Spleen (tissue), 13 donors: Measurements from ENCODE around the gene BAX. TPM values are rescaled to one million over a fixed set of nuclear protein-coding genes. Genes with fewer than 3 reads are reported as not detected.

Source experiments
- DNase-seq: peaks from one replicate; pipeline ENCODE4 v3.0.0-alpha.2; 2020
- H3K27ac ChIP-seq, 8 donors: fragments of 200-600 bp; sonication (generic) in 7 of 8; 1 replicate in 4 of 8; 2 replicates in 4 of 8; pipeline versions ENCODE4 v1.5.0 to v1.8.0; 2016 to 2021; ENCODE audit warnings: inconsistent platforms in 4 of 8, mild to moderate bottlenecking in 4 of 8, moderate library complexity in 1 of 8
- H3K27me3 ChIP-seq, 7 donors: fragments of 200-600 bp; sonication (generic) in 6 of 7; replicated peaks in 1 of 7; 1 replicate in 4 of 7; 2 replicates in 3 of 7; pipeline versions ENCODE4 v1.5.0 to v1.8.0; 2016 to 2021; ENCODE audit warnings: inconsistent platforms in 3 of 7, mild to moderate bottlenecking in 1 of 7
- H3K36me3 ChIP-seq, 6 donors: fragments of 200-600 bp; sonication (generic) in 5 of 6; 1 replicate in 4 of 6; 2 replicates in 2 of 6; pipeline versions ENCODE4 v1.5.0 to v1.8.0; 2016 to 2021; ENCODE audit warnings: inconsistent platforms in 2 of 6
- H3K4me1 ChIP-seq, 6 donors: fragments of 200-600 bp; sonication (generic) in 5 of 6; 1 replicate in 3 of 6; 2 replicates in 3 of 6; pipeline versions ENCODE4 v1.5.0 to v1.8.0; 2016 to 2021; ENCODE audit warnings: inconsistent platforms in 3 of 6
- H3K4me3 ChIP-seq, 8 donors: fragments of 200-600 bp; sonication (generic) in 7 of 8; 1 replicate in 4 of 8; 2 replicates in 4 of 8; pipeline versions ENCODE4 v1.5.0 to v1.8.0; 2016 to 2021; ENCODE audit warnings: inconsistent platforms in 4 of 8, mild to moderate bottlenecking in 4 of 8, moderate library complexity in 2 of 8
- H3K9me3 ChIP-seq, 8 donors: fragments of 200-600 bp; sonication (generic) in 7 of 8; 1 replicate in 4 of 8; 2 replicates in 4 of 8; pipeline versions ENCODE4 v1.5.0 to v1.8.0; 2016 to 2021; ENCODE audit warnings: inconsistent platforms in 4 of 8
- POLR2A ChIP-seq, 3 donors: fragments of 450-650 bp; IDR thresholded peaks; one replicate each; pipeline ENCODE4 v1.5.1; 2017; ENCODE audit warnings: antibody characterized with exemption in 3 of 3, mild to moderate bottlenecking in 1 of 3
- POLR2AphosphoS5 ChIP-seq, 3 donors: sonication (generic); formaldehyde crosslinking; IDR thresholded peaks; one replicate each; pipeline ENCODE4 v1.5.1; 2017; ENCODE audit warnings: antibody characterized with exemption in 3 of 3
- WGBS, 5 donors: extraction: QIAGEN DNeasy Blood & Tissue Kit in 3 of 5; methylation state at CpG; one replicate each; pipeline versions ENCODE4 v1.1.5 to v1.1.7; 2013 to 2018; 5-methylcytosine and 5-hydroxymethylcytosine counted together
- intact Hi-C: fragments of 100-400 bp; cut with DNase I; formaldehyde crosslinking; loops from one replicate; pipeline ENCODE4 v1.15.0; 2023; ENCODE audit warnings: low total_unique reads
- long read RNA-seq, 2 donors: transcript quantifications; one replicate each; lab custom pipeline, GENCODE V29; 2026
- polyA plus RNA-seq, 3 donors: library from polyadenylated mRNA; stranded (reverse); fragments of 200-250 nt; gene quantifications; one replicate each; pipeline ENCODE4 v1.2.1, GENCODE V29; 2013
- total RNA-seq, 7 donors: library from RNA; depleted of rRNA in 3 of 7; stranded (reverse); fragments of >200 nt in 3 of 7; fragmentation: NEBNext Ultra II Directional in 4 of 7; extraction: Animal tissue kit (Norgen Biotek cat#: 25700) in 4 of 7; gene quantifications; one replicate each; pipeline versions ENCODE4 v1.1.0 to v1.2.1, GENCODE V29; 2016 to 2021
- TF ChIP-seq, protein P1 (sequence below), 11 experiments: fragments of 200-600 bp in 7 of 11; fragments of 450-650 bp in 4 of 11; sonication (generic) in 4 of 11; IDR thresholded peaks in 8 of 11; conservative IDR thresholded peaks in 3 of 11; 1 replicate in 7 of 11; 2 replicates in 4 of 11; pipeline versions ENCODE4 v1.4.0 to v1.8.0; 2016 to 2021; ENCODE audit warnings: antibody characterized with exemption in 11 of 11, inconsistent platforms in 4 of 11, mild to moderate bottlenecking in 1 of 11
- donor health status: healthy with polysubstance abuse.
- donor health status: DM: no; HTN: no; CAD: no; lungs with moderate emphysema.
- donor health status: DM: no; HTN: no; CAD: no.
- donor health status: Bipolar disorder and iron deficiency.
- donor health status: healthy.
- donor health status: DM: no; HTN: no; CAD: no.
- donor health status: DM: yes; HTN: yes; CAD: no.

Gene BAX
- total RNA-seq (100 to 1,000 TPM in 6 of 7 donors, 10 to 100 TPM in 1; 65.9 to 158 (median 113) TPM), polyA plus RNA-seq (100 to 1,000 TPM; 131 to 219 (median 177) TPM)
- long read RNA-seq, donor 1, transcript BAX-202 (6 exons, 793 nt), result major isoform, 27 of 41 reads
- long read RNA-seq, donor 1, partial matches to known transcripts, result 5 of 41 reads
- long read RNA-seq, donor 1, other reads (novel, unspliced or antisense), result 0 of 41 reads
- long read RNA-seq, donor 2, transcript BAX-202 (6 exons, 793 nt), result major isoform, 22 of 26 reads
- long read RNA-seq, donor 2, partial matches to known transcripts, result 0 of 26 reads
- long read RNA-seq, donor 2, other reads (novel, unspliced or antisense), result 0 of 26 reads

DNA sequence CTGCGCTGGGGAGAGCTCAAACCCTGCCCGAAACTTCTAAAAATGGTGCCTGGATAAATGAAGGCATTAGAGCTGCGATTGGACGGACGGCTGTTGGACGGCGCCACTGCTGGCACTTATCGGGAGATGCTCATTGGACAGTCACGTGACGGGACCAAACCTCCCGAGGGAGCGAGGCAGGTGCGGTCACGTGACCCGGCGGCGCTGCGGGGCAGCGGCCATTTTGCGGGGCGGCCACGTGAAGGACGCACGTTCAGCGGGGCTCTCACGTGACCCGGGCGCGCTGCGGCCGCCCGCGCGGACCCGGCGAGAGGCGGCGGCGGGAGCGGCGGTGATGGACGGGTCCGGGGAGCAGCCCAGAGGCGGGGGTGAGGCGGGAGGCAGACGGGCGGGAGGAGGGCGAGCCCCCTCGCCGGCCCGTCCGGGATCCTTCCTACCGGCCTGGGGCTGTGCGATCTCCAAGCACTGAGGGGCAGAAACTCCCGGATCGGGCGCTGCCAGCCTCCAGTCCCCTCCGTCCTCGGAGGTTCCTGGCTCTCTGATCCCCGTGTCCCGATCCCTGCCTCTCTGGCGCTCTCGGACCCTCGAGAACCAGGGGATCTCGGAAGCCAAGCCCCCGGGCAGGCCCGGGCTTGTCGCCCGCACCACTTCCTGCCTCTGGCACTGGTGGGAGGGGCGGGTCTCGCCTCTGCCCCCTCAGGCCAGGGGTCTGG lies at the start of gene BAX:
BAX (plus strand) TSS at position 281 of the 713 bp plus-strand sequence; CDS start at position 335, 54 bp downstream.
- H3K36me3 ChIP-seq, result peaks cover 0 to 31% (median 6%) of the 10 kb centered on the region in 6 donors
- TF ChIP-seq POLR2AphosphoS5 (IDR thresholded peaks at IDR 0.05) (peak; percentile 87 to 95 (median 94)), POLR2A (IDR thresholded peaks at IDR 0.05) (peak in 2 of 3 donors; percentile 38 to 58)
- TF ChIP-seq, protein P1, sequence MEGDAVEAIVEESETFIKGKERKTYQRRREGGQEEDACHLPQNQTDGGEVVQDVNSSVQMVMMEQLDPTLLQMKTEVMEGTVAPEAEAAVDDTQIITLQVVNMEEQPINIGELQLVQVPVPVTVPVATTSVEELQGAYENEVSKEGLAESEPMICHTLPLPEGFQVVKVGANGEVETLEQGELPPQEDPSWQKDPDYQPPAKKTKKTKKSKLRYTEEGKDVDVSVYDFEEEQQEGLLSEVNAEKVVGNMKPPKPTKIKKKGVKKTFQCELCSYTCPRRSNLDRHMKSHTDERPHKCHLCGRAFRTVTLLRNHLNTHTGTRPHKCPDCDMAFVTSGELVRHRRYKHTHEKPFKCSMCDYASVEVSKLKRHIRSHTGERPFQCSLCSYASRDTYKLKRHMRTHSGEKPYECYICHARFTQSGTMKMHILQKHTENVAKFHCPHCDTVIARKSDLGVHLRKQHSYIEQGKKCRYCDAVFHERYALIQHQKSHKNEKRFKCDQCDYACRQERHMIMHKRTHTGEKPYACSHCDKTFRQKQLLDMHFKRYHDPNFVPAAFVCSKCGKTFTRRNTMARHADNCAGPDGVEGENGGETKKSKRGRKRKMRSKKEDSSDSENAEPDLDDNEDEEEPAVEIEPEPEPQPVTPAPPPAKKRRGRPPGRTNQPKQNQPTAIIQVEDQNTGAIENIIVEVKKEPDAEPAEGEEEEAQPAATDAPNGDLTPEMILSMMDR (IDR thresholded peaks at IDR 0.05 in 8 of 11, conservative IDR thresholded peaks at IDR 0.05 in 3 of 11), result peak in 3 of 11 experiments; percentile 5 to 36 (median 19)
- H3K9me3 ChIP-seq, result no peaks in the 10 kb centered on the region
- H3K27me3 ChIP-seq, result no peaks in the 10 kb centered on the region
- H3K4me3 ChIP-seq, result peak within 1 kb of the TSS; percentile 76 to 97 (median 90)
- peak; percentile 98 for DNase-seq
- H3K27ac ChIP-seq, result peak within 1 kb of the TSS; percentile 53 to 96 (median 92)
- intact Hi-C loops, result loop anchor here (10.0 kb wide), 1 partner anchor 50 kb away; the partner anchor contains the start of gene NUCB1
- WGBS, 5 donors, result 0 to 1% (median 1%) methylated on average over 20 to 71 of the region's 71 CpGs
- peaks cover 12 to 51% (median 22%) of the 10 kb centered on the region in 6 donors for H3K4me1 ChIP-seq

DNA sequence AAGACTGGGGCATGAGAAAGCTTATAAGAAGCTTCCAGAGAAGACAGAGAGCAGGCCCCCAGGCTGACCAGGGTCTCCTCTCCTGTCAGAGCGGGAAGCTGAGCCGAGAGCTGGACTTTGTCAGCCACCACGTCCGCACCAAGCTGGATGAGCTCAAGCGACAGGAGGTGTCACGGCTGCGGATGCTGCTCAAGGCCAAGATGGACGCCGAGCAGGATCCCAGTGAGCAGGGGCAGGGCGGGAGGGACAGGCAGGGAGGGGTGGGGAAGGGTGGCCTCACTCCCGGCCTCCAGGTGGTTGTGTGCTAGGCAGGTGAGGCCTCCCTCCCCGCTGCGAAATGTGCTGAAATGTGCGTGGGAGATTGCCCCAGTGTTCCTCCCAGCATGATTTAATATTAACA lies 49.0 kb upstream of the BAX start:
- peaks cover 0 to 86% (median 55%) of the 10 kb centered on the region in 6 donors for H3K36me3 ChIP-seq
- peak overlapping the region in 5 of 8 donors; percentile 20 to 79 (median 56) for H3K27ac ChIP-seq
- WGBS, 5 donors, result 75 to 93% (median 87%) methylated on average over 13 to 14 of the region's 14 CpGs
- DNase-seq, result no peak
- no peaks in the 10 kb centered on the region for H3K27me3 ChIP-seq
- H3K9me3 ChIP-seq, result no peaks in the 10 kb centered on the region
- TF ChIP-seq POLR2AphosphoS5 (IDR thresholded peaks at IDR 0.05) (peak in 2 of 3 donors; percentile 16 to 40), POLR2A (IDR thresholded peaks at IDR 0.05) (no peak)
- TF ChIP-seq, protein P1 (IDR thresholded peaks at IDR 0.05 in 8 of 11, conservative IDR thresholded peaks at IDR 0.05 in 3 of 11), result no peak
- H3K4me1 ChIP-seq, result peaks cover 10 to 69% (median 45%) of the 10 kb centered on the region in 6 donors
- no peak overlapping the region for H3K4me3 ChIP-seq
- intact Hi-C loops, result loop anchor here (10.0 kb wide), 1 partner anchor 49 kb away; the partner anchor contains the start of gene BAX

DNA sequence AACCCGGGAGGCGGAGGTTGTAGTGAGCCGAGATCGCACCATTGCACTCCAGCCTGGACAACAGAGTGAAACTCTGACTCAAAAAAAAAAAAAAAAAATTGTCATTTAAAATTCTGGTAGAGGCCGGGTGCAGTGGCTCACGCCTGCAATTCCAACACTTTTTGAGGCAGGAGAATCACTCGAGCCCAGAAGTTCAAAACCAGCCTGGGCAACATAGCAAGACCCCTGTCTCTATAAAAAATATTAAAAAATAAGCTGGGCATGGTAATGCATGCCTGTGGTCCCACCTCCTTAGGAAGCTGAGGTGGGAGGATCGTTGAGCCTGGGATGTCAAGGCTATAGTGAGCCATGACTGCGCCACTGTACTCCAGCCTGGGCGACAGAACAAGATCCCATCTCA lies 48.4 kb upstream of the BAX start:
- no peak for DNase-seq
- Histone ChIP-seq H3K9me3 (no peaks in the 10 kb centered on the region), H3K27me3 (no peaks in the 10 kb centered on the region), H3K4me3 (no peak overlapping the region), H3K27ac (peak overlapping the region in 5 of 8 donors; percentile 36 to 82 (median 78)), H3K4me1 (peaks cover 10 to 62% (median 39%) of the 10 kb centered on the region in 6 donors), H3K36me3 (peaks cover 0 to 93% (median 62%) of the 10 kb centered on the region in 6 donors)
- 92 to 96% (median 94%) methylated on average over 10 of the region's 10 CpGs for WGBS, 5 donors
- intact Hi-C loops, result loop anchor here (10.0 kb wide), 1 partner anchor 48 kb away; the partner anchor contains the start of gene BAX
- TF ChIP-seq POLR2A (IDR thresholded peaks at IDR 0.05) (no peak), POLR2AphosphoS5 (IDR thresholded peaks at IDR 0.05) (no peak)
- TF ChIP-seq, protein P1 (IDR thresholded peaks at IDR 0.05 in 8 of 11, conservative IDR thresholded peaks at IDR 0.05 in 3 of 11), result no peak
